Epithelial cell of esophagus (primary cell): Measurements from ENCODE around the gene IL1RL1.

Source experiments
- DNase-seq: peaks from one replicate; pipeline ENCODE4 v3.0.0; 2010; ENCODE audit warnings: low read depth
- H3K4me3 ChIP-seq: 2 replicates; pipeline ENCODE4 v1.5.1; 2011; ENCODE audit warnings: mild to moderate bottlenecking, low read length, control low read depth
- CTCF ChIP-seq: IDR thresholded peaks from 2 replicates; pipeline ENCODE4 v1.5.1; 2011; ENCODE audit warnings: low read depth, mild to moderate bottlenecking, low read length, control low read depth, inconsistent platforms; ENCODE audit not compliant: insufficient read depth; ENCODE audit errors: missing control alignments

Gene IL1RL1

GRCh38 chr2:102331311-102331980, 20.1 kb downstream of the IL1RL1 start:
- DNase-seq, result no peak
- no peak for TF ChIP-seq CTCF
- no peak overlapping the region for H3K4me3 ChIP-seq

GRCh38 chr2:102334486-102334885, 23.1 kb downstream of the IL1RL1 start:
- no peak for TF ChIP-seq CTCF
- no peak overlapping the region for H3K4me3 ChIP-seq
- no peak for DNase-seq

GRCh38 chr2:102335871-102336366, 24.6 kb downstream of the IL1RL1 start:
- no peak for DNase-seq
- H3K4me3 ChIP-seq, result no peak overlapping the region
- TF ChIP-seq CTCF, result no peak

- TF ChIP-seq CTCF, result no peak
- DNase-seq, result peak; percentile 92
- no peak overlapping the region for H3K4me3 ChIP-seq
Observed at GRCh38 chr2:102336502-102336945, 25.2 kb downstream of the IL1RL1 start.

GRCh38 chr2:102337012-102337411, 25.6 kb downstream of the IL1RL1 start:
- TF ChIP-seq CTCF, result no peak
- H3K4me3 ChIP-seq, result no peak overlapping the region
- peak; percentile 85 for DNase-seq

GRCh38 chr2:102337481-102338386, 26.4 kb downstream of the IL1RL1 start:
- peak; percentile 34 for DNase-seq
- no peak for TF ChIP-seq CTCF

More at GRCh38 chr2:102337481-102338386, 26.4 kb downstream of the IL1RL1 start:
- H3K4me3 ChIP-seq, result no peak overlapping the region
